ENCODE data around the gene ZNF385A. TPM values are rescaled to one million over a fixed set of nuclear protein-coding genes. Genes with fewer than 3 reads are reported as not detected.

ZNF385A gene
- total and polyA plus RNA-seq, 9 of the 15 experiments (the other 6 are each of a cell fraction or from before 2014, with no cell fraction given) = 1.0 to 111 (median 7.7) TPM

DNA sequence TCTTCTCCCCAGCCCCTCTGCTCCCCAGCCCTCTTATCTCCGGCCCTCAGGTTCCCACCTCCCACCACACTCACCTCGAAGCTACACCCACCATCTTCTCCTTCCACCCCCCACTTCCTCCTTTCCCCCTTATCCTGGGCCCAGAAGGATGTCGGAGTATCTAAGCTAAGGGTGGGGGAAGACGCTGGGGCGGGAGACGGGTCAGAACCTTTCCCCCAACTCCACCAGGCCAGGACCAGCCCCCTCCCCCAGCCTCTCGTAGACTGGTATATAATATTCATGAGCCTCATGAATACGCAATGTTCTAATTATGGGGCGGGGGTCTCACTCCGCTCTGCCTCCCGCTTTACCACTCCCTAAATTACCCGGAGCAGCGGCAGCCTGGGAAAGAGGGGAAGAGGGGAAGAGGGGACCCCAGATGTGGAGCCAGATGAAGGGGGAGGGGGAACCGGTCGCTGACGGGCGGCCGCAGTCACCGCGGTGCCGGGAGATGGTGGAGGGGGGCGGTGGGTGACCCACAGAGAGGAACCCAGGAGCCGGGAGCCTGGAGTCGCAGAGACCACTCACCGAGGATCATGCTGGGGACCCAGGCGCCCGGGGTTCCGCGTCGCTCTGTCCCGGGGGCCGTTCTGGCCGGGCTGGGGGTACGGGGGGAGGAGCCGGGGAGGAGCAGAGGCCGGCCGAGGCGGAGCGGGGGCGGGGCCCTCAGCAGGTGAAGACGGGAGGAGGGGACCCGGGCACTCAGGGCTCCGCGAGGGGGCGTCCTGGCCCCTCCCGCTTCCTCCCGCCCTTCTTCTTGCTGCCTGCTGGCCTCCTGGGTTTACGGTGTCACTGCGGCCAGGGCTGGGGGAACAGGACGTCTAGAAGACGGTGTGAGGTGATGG is 6.4 kb upstream of the ZNF385A start (continued):
- TF ChIP-seq RBM25 (IDR thresholded peaks at IDR 0.05; ENCODE audit: low read depth, low read length, severe bottlenecking) (no peak), SMARCC2 (IDR thresholded peaks at IDR 0.05; ENCODE audit: low read depth) (no peak), RUNX1 (IDR thresholded peaks at IDR 0.05; ENCODE audit: low read depth) (no peak; the same call in 1 of the 2 replicates), ZNF584 (CRISPR knock-in tag; IDR thresholded peaks at IDR 0.05; ENCODE audit: low read depth) (no peak), KLF6 (CRISPR knock-in tag; IDR thresholded peaks at IDR 0.05; ENCODE audit: borderline replicate concordance) (no peak), KLF10 (CRISPR knock-in tag; IDR thresholded peaks at IDR 0.05) (no peak), ZNF707 (CRISPR knock-in tag; conservative IDR thresholded peaks at IDR 0.05) (no peak), SETDB1 (IDR thresholded peaks at IDR 0.05; ENCODE audit: low read length) (no peak), TRIM28 (IDR thresholded peaks at IDR 0.05) (no peak), ZFPM2 (CRISPR knock-in tag; IDR thresholded peaks at IDR 0.05) (no peak), TCF7 (IDR thresholded peaks at IDR 0.05; ENCODE audit: borderline replicate concordance) (no peak), SAFB2 (IDR thresholded peaks at IDR 0.05; ENCODE audit: borderline replicate concordance, low read depth, low read length, severe bottlenecking) (no peak), ZNF165 (CRISPR knock-in tag; IDR thresholded peaks at IDR 0.05; ENCODE audit: borderline replicate concordance) (no peak), SUPT5H (IDR thresholded peaks at IDR 0.05) (peak; percentile 61), NFE2L1 (tag; IDR thresholded peaks at IDR 0.05; ENCODE audit: borderline replicate concordance, low read depth) (no peak), ASH1L (IDR thresholded peaks at IDR 0.05; ENCODE audit: borderline replicate concordance, low read depth, partially characterized antibody) (no peak), FIP1L1 (IDR thresholded peaks at IDR 0.05; ENCODE audit: low read depth, low read length, poor library complexity, severe bottlenecking) (no peak), RAD51 (IDR thresholded peaks at IDR 0.05; ENCODE audit: borderline replicate concordance, low read depth) (no peak)
- TF ChIP-seq, protein P1, sequence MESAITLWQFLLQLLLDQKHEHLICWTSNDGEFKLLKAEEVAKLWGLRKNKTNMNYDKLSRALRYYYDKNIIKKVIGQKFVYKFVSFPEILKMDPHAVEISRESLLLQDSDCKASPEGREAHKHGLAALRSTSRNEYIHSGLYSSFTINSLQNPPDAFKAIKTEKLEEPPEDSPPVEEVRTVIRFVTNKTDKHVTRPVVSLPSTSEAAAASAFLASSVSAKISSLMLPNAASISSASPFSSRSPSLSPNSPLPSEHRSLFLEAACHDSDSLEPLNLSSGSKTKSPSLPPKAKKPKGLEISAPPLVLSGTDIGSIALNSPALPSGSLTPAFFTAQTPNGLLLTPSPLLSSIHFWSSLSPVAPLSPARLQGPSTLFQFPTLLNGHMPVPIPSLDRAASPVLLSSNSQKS (CRISPR knock-in tag; IDR thresholded peaks at IDR 0.05) = no peak
- TF ChIP-seq, protein P2, sequence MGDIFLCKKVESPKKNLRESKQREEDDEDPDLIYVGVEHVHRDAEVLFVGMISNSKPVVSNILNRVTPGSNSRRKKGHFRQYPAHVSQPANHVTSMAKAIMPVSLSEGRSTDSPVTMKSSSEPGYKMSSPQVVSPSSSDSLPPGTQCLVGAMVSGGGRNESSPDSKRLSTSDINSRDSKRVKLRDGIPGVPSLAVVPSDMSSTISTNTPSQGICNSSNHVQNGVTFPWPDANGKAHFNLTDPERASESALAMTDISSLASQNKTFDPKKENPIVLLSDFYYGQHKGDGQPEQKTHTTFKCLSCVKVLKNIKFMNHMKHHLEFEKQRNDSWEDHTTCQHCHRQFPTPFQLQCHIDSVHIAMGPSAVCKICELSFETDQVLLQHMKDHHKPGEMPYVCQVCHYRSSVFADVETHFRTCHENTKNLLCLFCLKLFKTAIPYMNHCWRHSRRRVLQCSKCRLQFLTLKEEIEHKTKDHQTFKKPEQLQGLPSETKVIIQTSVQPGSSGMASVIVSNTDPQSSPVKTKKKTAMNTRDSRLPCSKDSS (IDR thresholded peaks at IDR 0.05; ENCODE audit: low read depth, partially characterized antibody) = no peak
- TF ChIP-seq, protein P3, sequence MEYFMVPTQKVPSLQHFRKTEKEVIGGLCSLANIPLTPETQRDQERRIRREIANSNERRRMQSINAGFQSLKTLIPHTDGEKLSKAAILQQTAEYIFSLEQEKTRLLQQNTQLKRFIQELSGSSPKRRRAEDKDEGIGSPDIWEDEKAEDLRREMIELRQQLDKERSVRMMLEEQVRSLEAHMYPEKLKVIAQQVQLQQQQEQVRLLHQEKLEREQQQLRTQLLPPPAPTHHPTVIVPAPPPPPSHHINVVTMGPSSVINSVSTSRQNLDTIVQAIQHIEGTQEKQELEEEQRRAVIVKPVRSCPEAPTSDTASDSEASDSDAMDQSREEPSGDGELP (CRISPR knock-in tag; IDR thresholded peaks at IDR 0.05; ENCODE audit: borderline replicate concordance) = peak; percentile 75; the same call in 1 of the 2 replicates
- TF ChIP-seq, protein P4, sequence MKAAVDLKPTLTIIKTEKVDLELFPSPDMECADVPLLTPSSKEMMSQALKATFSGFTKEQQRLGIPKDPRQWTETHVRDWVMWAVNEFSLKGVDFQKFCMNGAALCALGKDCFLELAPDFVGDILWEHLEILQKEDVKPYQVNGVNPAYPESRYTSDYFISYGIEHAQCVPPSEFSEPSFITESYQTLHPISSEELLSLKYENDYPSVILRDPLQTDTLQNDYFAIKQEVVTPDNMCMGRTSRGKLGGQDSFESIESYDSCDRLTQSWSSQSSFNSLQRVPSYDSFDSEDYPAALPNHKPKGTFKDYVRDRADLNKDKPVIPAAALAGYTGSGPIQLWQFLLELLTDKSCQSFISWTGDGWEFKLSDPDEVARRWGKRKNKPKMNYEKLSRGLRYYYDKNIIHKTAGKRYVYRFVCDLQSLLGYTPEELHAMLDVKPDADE (conservative IDR thresholded peaks at IDR 0.05; ENCODE audit: control insufficient read depth, low read depth, low read length) = peak; percentile 64
